ENCODE data around the gene PHYH.

Gene PHYH

GRCh38 chr10:13262433-13262832 lies 37.4 kb downstream of the PHYH start:
- Histone ChIP-seq H3K9me3 (ENCODE audit: insufficient read depth, low read depth, low read length) (no peaks in the 10 kb centered on the region), H3K27me3 (ENCODE audit: insufficient read depth, low read length, poor library complexity, severe bottlenecking) (no peaks in the 10 kb centered on the region)
- TF ChIP-seq EZH2phosphoT487 (IDR thresholded peaks at IDR 0.05; ENCODE audit: borderline replicate concordance) (no peak), CTCF (conservative IDR thresholded peaks at IDR 0.05; ENCODE audit: low read length) (no peak)

GRCh38 chr10:13257621-13258140 lies 42.2 kb downstream of the PHYH start:
- Histone ChIP-seq H3K36me3 (ENCODE audit: insufficient read depth, low read length) (no peaks in the 10 kb centered on the region), H3K4me1 (ENCODE audit: insufficient read depth, low read length, poor library complexity, severe bottlenecking) (no peaks in the 10 kb centered on the region), H4K20me1 (ENCODE audit: insufficient read depth, low read length, poor library complexity, severe bottlenecking) (no peaks in the 10 kb centered on the region), H3K27me3 (ENCODE audit: insufficient read depth, low read length, poor library complexity, severe bottlenecking) (no peaks in the 10 kb centered on the region), H3K9ac (ENCODE audit: low read depth, low read length, poor library complexity, severe bottlenecking) (no peak overlapping the region), H3K79me2 (ENCODE audit: insufficient read depth, low read length) (no peaks in the 10 kb centered on the region), H3F3A (ENCODE audit: low read depth) (no peaks in the 10 kb centered on the region), H3K9me2 (replicated peaks; ENCODE audit: low read depth, low read length) (no peaks in the 10 kb centered on the region), H3K9me3 (ENCODE audit: insufficient read depth, low read depth, low read length) (no peaks in the 10 kb centered on the region), H3K4me3 (ENCODE audit: low read length, poor library complexity, severe bottlenecking) (no peak overlapping the region), H3K4me2 (ENCODE audit: low read depth, low read length, poor library complexity, severe bottlenecking) (no peak overlapping the region), H2AFZ (ENCODE audit: low read length) (no peak overlapping the region)
- no peak for TF ChIP-seq EZH2phosphoT487 (IDR thresholded peaks at IDR 0.05; ENCODE audit: borderline replicate concordance)
- TF ChIP-seq CTCF (conservative IDR thresholded peaks at IDR 0.05; ENCODE audit: low read length), result no peak

More at GRCh38 chr10:13262433-13262832, 37.4 kb downstream of the PHYH start:
- Histone ChIP-seq H3K9ac (ENCODE audit: low read depth, low read length, poor library complexity, severe bottlenecking) (no peak overlapping the region), H3K36me3 (ENCODE audit: insufficient read depth, low read length) (no peaks in the 10 kb centered on the region), H3K9me2 (replicated peaks; ENCODE audit: low read depth, low read length) (no peaks in the 10 kb centered on the region), H3F3A (ENCODE audit: low read depth) (no peaks in the 10 kb centered on the region), H3K4me3 (ENCODE audit: low read length, poor library complexity, severe bottlenecking) (no peak overlapping the region), H3K4me2 (ENCODE audit: low read depth, low read length, poor library complexity, severe bottlenecking) (no peak overlapping the region), H2AFZ (ENCODE audit: low read length) (no peak overlapping the region), H3K4me1 (ENCODE audit: insufficient read depth, low read length, poor library complexity, severe bottlenecking) (no peaks in the 10 kb centered on the region), H3K79me2 (ENCODE audit: insufficient read depth, low read length) (no peaks in the 10 kb centered on the region), H4K20me1 (ENCODE audit: insufficient read depth, low read length, poor library complexity, severe bottlenecking) (no peaks in the 10 kb centered on the region)

- no peaks in the 10 kb centered on the region for H3K9me2 ChIP-seq (replicated peaks; ENCODE audit: low read depth, low read length)
- TF ChIP-seq EZH2phosphoT487 (IDR thresholded peaks at IDR 0.05; ENCODE audit: borderline replicate concordance) (no peak), CTCF (conservative IDR thresholded peaks at IDR 0.05; ENCODE audit: low read length) (no peak)
- H3K27me3 ChIP-seq (ENCODE audit: insufficient read depth, low read length, poor library complexity, severe bottlenecking), result no peaks in the 10 kb centered on the region
- H3K4me1 ChIP-seq (ENCODE audit: insufficient read depth, low read length, poor library complexity, severe bottlenecking), result no peaks in the 10 kb centered on the region
- H3K79me2 ChIP-seq (ENCODE audit: insufficient read depth, low read length), result no peaks in the 10 kb centered on the region
- no peak overlapping the region for H3K9ac ChIP-seq (ENCODE audit: low read depth, low read length, poor library complexity, severe bottlenecking)
- H3K36me3 ChIP-seq (ENCODE audit: insufficient read depth, low read length), result no peaks in the 10 kb centered on the region
- H3K4me2 ChIP-seq (ENCODE audit: low read depth, low read length, poor library complexity, severe bottlenecking), result no peak overlapping the region
- no peak overlapping the region for H3K4me3 ChIP-seq (ENCODE audit: low read length, poor library complexity, severe bottlenecking)
- H3F3A ChIP-seq (ENCODE audit: low read depth), result no peaks in the 10 kb centered on the region
- H2AFZ ChIP-seq (ENCODE audit: low read length), result no peak overlapping the region
- no peaks in the 10 kb centered on the region for H3K9me3 ChIP-seq (ENCODE audit: insufficient read depth, low read depth, low read length)
- H4K20me1 ChIP-seq (ENCODE audit: insufficient read depth, low read length, poor library complexity, severe bottlenecking), result no peaks in the 10 kb centered on the region
Observed at GRCh38 chr10:13256627-13257026, 43.2 kb downstream of the PHYH start.
